Measurements from ENCODE around the gene NEUROG1. TPM values are rescaled to one million over a fixed set of nuclear protein-coding genes. Genes with fewer than 3 reads are reported as not detected.

Gene NEUROG1
- total RNA-seq, 1 donor from 2014 or later, result 222 TPM

GRCh38 chr5:135545099-135545498 is 9.3 kb upstream of the NEUROG1 start:
- no peak for TF ChIP-seq CTCF (IDR thresholded peaks at IDR 0.05; ENCODE audit: partially characterized antibody, unreplicated experiment)
- Mint-ChIP-seq H3K9me3 (ENCODE audit: unreplicated experiment) (peaks cover 3% of the 10 kb centered on the region), H3K27me3 (ENCODE audit: unreplicated experiment) (peaks cover 12% of the 10 kb centered on the region), H3K4me1 (ENCODE audit: low read depth, unreplicated experiment) (peaks cover 45% of the 10 kb centered on the region), H3K4me3 (ENCODE audit: unreplicated experiment) (peak overlapping the region; percentile 61), H3K27ac (ENCODE audit: unreplicated experiment) (peak overlapping the region; percentile 29), H3K36me3 (ENCODE audit: unreplicated experiment) (no peaks in the 10 kb centered on the region)
- DNase-seq, result no peak

- no peak for TF ChIP-seq CTCF (IDR thresholded peaks at IDR 0.05; ENCODE audit: partially characterized antibody, unreplicated experiment)
- peaks cover 3% of the 10 kb centered on the region for H3K9me3 Mint-ChIP-seq (ENCODE audit: unreplicated experiment)
- peak; percentile 40 for DNase-seq
- no peaks in the 10 kb centered on the region for H3K36me3 Mint-ChIP-seq (ENCODE audit: unreplicated experiment)
- peaks cover 14% of the 10 kb centered on the region for H3K27me3 Mint-ChIP-seq (ENCODE audit: unreplicated experiment)
- peak overlapping the region; percentile 81 for H3K4me3 Mint-ChIP-seq (ENCODE audit: unreplicated experiment)
- peaks cover 33% of the 10 kb centered on the region for H3K4me1 Mint-ChIP-seq (ENCODE audit: low read depth, unreplicated experiment)
- H3K27ac Mint-ChIP-seq (ENCODE audit: unreplicated experiment), result no peak overlapping the region
These were observed 7.9 kb upstream of the NEUROG1 start for GRCh38 chr5:135543485-135544304.

GRCh38 chr5:135543001-135543484 is 7.3 kb upstream of the NEUROG1 start:
- H3K4me3 Mint-ChIP-seq (ENCODE audit: unreplicated experiment), result peak overlapping the region; percentile 53
- H3K9me3 Mint-ChIP-seq (ENCODE audit: unreplicated experiment), result peaks cover 3% of the 10 kb centered on the region
- H3K27me3 Mint-ChIP-seq (ENCODE audit: unreplicated experiment), result peaks cover 14% of the 10 kb centered on the region
- no peak for DNase-seq
- peaks cover 31% of the 10 kb centered on the region for H3K4me1 Mint-ChIP-seq (ENCODE audit: low read depth, unreplicated experiment)
- no peak overlapping the region for H3K27ac Mint-ChIP-seq (ENCODE audit: unreplicated experiment)
- no peak for TF ChIP-seq CTCF (IDR thresholded peaks at IDR 0.05; ENCODE audit: partially characterized antibody, unreplicated experiment)
- H3K36me3 Mint-ChIP-seq (ENCODE audit: unreplicated experiment), result no peaks in the 10 kb centered on the region

- peaks cover 4% of the 10 kb centered on the region for H3K9me3 Mint-ChIP-seq (ENCODE audit: unreplicated experiment)
- peaks cover 32% of the 10 kb centered on the region for H3K4me1 Mint-ChIP-seq (ENCODE audit: low read depth, unreplicated experiment)
- DNase-seq, result no peak
- H3K4me3 Mint-ChIP-seq (ENCODE audit: unreplicated experiment), result no peak overlapping the region
- no peaks in the 10 kb centered on the region for H3K36me3 Mint-ChIP-seq (ENCODE audit: unreplicated experiment)
- TF ChIP-seq CTCF (IDR thresholded peaks at IDR 0.05; ENCODE audit: partially characterized antibody, unreplicated experiment), result no peak
- H3K27ac Mint-ChIP-seq (ENCODE audit: unreplicated experiment), result no peak overlapping the region
- H3K27me3 Mint-ChIP-seq (ENCODE audit: unreplicated experiment), result peaks cover 13% of the 10 kb centered on the region
These were observed 6.2 kb upstream of the NEUROG1 start for GRCh38 chr5:135541807-135542502.
